Activated CD4-positive, alpha-beta T cell treated with anti-CD3 and anti-CD28 coated beads for 36 hours (primary cell): Measurements from ENCODE around the gene CLN6. TPM values are rescaled to one million over a fixed set of nuclear protein-coding genes. Genes with fewer than 3 reads are reported as not detected.

ENCODE experiments used
- ATAC-seq: fragments of 200-7000 bp; cut with Tn5 transposase; one replicate; pipeline ENCODE4 v1.10.0; 2021; ENCODE audit warnings: mild to moderate bottlenecking, moderate library complexity
- CTCF ChIA-PET: fragments of 350-600 bp; sonication (Branson Sonifier 250); formaldehyde crosslinking; loops from one replicate; lab custom pipeline; 2021; ENCODE audit warnings: antibody characterized with exemption; lab: Charles Lee
- POLR2A ChIA-PET: fragments of 350-600 bp; sonication (Branson Sonifier 250); formaldehyde crosslinking; loops from one replicate; lab custom pipeline; 2021; ENCODE audit warnings: antibody characterized with exemption, inconsistent platforms; lab: Charles Lee
- DNase-seq: peaks from one replicate; pipeline ENCODE4 v3.0.0-alpha.2; 2020
- H3K27ac Mint-ChIP-seq: one replicate; pipeline ENCODE4 v1.8.0; 2021; ENCODE audit warnings: mixed read lengths
- H3K27me3 Mint-ChIP-seq: one replicate; pipeline ENCODE4 v1.8.0; 2021; ENCODE audit warnings: mixed read lengths
- H3K36me3 Mint-ChIP-seq: one replicate; pipeline ENCODE4 v1.8.0; 2021; ENCODE audit warnings: low read depth, mixed read lengths
- H3K4me1 Mint-ChIP-seq: one replicate; pipeline ENCODE4 v1.8.0; 2021; ENCODE audit warnings: mixed read lengths
- H3K4me3 Mint-ChIP-seq: one replicate; pipeline ENCODE4 v1.8.0; 2021; ENCODE audit warnings: mild to moderate bottlenecking, moderate library complexity, mixed read lengths
- H3K9me3 Mint-ChIP-seq: one replicate; pipeline ENCODE4 v1.8.0; 2021; ENCODE audit warnings: low read depth, mixed read lengths
- intact Hi-C, 2 experiments: fragments of 100-400 bp; cut with DNase I in 1 of 2; cut with micrococcal nuclease in 1 of 2; formaldehyde crosslinking; loops; one replicate each; pipeline versions ENCODE4 v1.14.2 to v1.15.1; 2022 to 2024; cut with DNase I, micrococcal nuclease
- total RNA-seq, 2 experiments: library from RNA; stranded (reverse); gene quantifications; one replicate each; pipeline ENCODE4 v1.2.3, GENCODE V29; 2021

The CLN6 gene
- 10 to 100 TPM; 45.1 to 48.2 TPM for total RNA-seq

DNA sequence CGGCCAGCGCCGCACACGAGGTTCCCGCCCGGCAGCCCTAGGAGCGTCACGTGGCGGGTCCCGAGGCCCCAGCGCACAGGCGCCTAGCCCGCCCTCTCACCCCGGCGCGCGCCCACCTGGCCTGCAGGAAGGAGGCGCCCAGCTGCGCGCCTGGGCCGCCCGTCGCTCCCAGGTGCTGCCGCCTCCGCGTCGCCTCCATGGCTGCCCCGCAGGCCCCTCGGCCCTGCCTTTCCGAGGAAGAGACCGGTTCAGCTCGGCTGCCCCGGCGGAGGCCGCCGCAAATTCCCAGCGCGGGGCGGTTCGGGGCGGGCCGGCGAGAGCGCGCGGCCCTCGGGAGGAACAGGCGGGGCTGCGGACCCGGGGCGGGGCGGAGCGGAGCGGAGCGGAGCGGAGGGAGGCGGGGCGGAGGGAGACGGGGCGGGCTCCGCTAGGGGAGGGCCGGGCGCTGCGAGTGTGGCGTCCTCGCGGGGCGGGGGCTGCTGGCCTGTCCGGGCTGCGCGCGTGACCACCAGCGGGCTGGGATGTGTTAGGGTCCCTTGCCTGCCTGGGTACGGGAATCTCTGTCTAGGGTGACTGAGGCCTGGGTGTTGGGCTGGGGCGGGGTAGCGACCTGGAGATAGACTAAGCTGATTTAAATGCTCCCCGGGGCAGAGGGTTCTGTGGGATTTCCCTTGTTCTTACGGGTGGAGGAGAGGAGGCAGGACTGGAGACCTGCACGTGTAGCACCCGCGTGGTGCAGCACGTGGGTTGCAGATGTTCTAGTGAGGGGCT, at the start of gene CLN6:
Gene CLN6 (minus strand): TSS at position 343 of the 771 bp plus-strand sequence. CDS start 144 bp downstream, at position 199.
- H3K36me3 Mint-ChIP-seq = peaks cover 16% of the 10 kb centered on the region
- H3K27ac Mint-ChIP-seq = peak within 1 kb of the TSS; percentile 95
- POLR2A ChIA-PET = interaction anchor here (0.5 to 3.6 kb wide), 6 partner anchors 11 to 709 kb away, joined by 3 to 18 read pairs (median 8); partner anchors contain the start of genes C15orf61, FEM1B and PIAS1
- H3K9me3 Mint-ChIP-seq = no peaks in the 10 kb centered on the region
- peak within 1 kb of the TSS; percentile 99 for H3K4me3 Mint-ChIP-seq
- intact Hi-C loops = loop anchor here (1.0 to 5.0 kb wide), 8 partner anchors 27 to 708 kb away; partner anchors contain the start of genes PIAS1 (in 2 of the 2), C15orf61 (in 1 of the 2), FEM1B (in 1 of the 2) and RNU6-1 (in 1 of the 2)
- H3K4me1 Mint-ChIP-seq = peaks cover 47% of the 10 kb centered on the region
- no peaks in the 10 kb centered on the region for H3K27me3 Mint-ChIP-seq
- ATAC-seq = peak; percentile 88
- CTCF ChIA-PET = interaction anchor here (0.8 to 1.6 kb wide), 5 partner anchors 24 to 337 kb away, joined by 3 to 6 read pairs (median 4); no protein-coding TSS in a partner anchor
- DNase-seq = peak; percentile 88

DNA sequence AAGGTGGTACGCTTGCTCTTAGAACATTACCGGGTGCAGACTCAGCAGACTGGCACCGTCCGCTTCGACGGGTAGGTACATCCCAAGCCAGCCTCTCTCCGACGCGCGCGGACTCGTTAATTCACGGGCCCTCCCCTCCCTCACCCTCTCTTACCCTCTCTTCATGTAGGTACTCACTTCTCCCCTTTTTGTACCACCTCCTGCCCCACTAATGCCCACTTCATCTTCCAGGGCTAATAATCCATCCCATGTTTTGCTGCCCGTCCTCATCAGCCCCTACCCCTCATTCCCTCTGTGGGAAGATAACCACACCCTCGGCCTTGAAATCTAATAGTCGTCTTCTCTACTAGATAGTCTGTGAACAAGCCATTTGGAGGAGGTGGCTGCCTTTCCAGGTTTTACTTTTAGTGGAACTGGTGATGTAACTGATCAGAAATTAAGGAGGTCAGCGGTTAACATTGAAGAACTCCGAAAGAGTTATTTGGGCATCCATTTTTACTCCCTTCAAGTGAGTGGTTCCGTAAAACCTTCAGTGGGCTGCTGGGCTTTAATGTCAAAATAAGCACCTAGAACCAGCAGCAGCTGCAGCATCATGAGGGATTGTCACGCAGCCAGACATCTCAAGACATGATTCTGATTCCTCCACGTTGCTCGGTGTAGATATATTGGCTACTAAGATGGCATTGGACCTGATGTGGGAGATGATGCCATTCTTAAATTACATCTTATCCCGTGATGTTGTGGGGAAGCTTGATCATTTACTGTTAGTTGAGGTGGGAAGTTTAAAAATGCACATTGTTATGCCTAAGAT, 49.3 kb upstream of the CLN6 start:
- intact Hi-C loops = loop anchor here (1.0 to 10.0 kb wide), 7 partner anchors 14 to 1819 kb away; partner anchors contain the start of genes ANP32A (in 1 of the 2), GLCE (in 1 of the 2), MAP2K5 (in 1 of the 2) and RPLP1 (in 1 of the 2)
- H3K4me3 Mint-ChIP-seq = peak overlapping the region; percentile 99
- CTCF ChIA-PET = interaction anchor here (1.0 to 2.1 kb wide), 3 partner anchors 19 to 23 kb away, joined by 7 to 9 read pairs (median 9); no protein-coding TSS in a partner anchor
- H3K27me3 Mint-ChIP-seq = no peaks in the 10 kb centered on the region
- peak overlapping the region; percentile 92 for H3K27ac Mint-ChIP-seq
- H3K4me1 Mint-ChIP-seq = peaks cover 41% of the 10 kb centered on the region
- POLR2A ChIA-PET = interaction anchor here (1.3 kb wide), 2 partner anchors 13 to 225 kb away, joined by 4 to 10 read pairs; partner anchors contain the start of gene PIAS1
- ATAC-seq (peak; percentile 13), DNase-seq (peak; percentile 24)
- peaks cover 25% of the 10 kb centered on the region for H3K36me3 Mint-ChIP-seq
- H3K9me3 Mint-ChIP-seq = no peaks in the 10 kb centered on the region

DNA sequence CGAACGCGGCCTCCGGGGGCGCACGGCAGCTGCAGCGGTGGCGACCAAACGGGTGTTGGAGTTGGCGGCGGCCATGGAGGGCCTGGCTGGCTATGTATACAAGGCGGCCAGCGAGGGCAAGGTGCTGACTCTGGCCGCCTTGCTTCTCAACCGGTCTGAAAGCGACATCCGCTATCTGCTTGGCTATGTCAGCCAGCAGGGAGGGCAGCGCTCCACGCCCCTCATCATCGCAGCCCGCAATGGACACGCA, 48.7 kb upstream of the CLN6 start:
- no peak for DNase-seq
- peak overlapping the region; percentile 99 for H3K4me3 Mint-ChIP-seq
- ATAC-seq = no peak
- intact Hi-C loops = loop anchor here (1.0 to 10.0 kb wide), 6 partner anchors 48 to 1819 kb away; partner anchors contain the start of genes ANP32A (in 1 of the 2), GLCE (in 1 of the 2), MAP2K5 (in 1 of the 2) and RPLP1 (in 1 of the 2)
- ChIA-PET POLR2A (interaction anchor here (0.6 to 1.8 kb wide), 5 partner anchors 14 to 347 kb away, joined by 4 to 18 read pairs (median 7); partner anchors contain the start of genes CLN6 and PIAS1), CTCF (interaction anchor here (0.7 to 2.1 kb wide), 8 partner anchors 11 to 75 kb away, joined by 3 to 9 read pairs (median 6); no protein-coding TSS in a partner anchor)
- H3K27me3 Mint-ChIP-seq = no peaks in the 10 kb centered on the region
- H3K27ac Mint-ChIP-seq = peak overlapping the region; percentile 92
- no peaks in the 10 kb centered on the region for H3K9me3 Mint-ChIP-seq
- H3K4me1 Mint-ChIP-seq = peaks cover 39% of the 10 kb centered on the region
- H3K36me3 Mint-ChIP-seq = peaks cover 23% of the 10 kb centered on the region

DNA sequence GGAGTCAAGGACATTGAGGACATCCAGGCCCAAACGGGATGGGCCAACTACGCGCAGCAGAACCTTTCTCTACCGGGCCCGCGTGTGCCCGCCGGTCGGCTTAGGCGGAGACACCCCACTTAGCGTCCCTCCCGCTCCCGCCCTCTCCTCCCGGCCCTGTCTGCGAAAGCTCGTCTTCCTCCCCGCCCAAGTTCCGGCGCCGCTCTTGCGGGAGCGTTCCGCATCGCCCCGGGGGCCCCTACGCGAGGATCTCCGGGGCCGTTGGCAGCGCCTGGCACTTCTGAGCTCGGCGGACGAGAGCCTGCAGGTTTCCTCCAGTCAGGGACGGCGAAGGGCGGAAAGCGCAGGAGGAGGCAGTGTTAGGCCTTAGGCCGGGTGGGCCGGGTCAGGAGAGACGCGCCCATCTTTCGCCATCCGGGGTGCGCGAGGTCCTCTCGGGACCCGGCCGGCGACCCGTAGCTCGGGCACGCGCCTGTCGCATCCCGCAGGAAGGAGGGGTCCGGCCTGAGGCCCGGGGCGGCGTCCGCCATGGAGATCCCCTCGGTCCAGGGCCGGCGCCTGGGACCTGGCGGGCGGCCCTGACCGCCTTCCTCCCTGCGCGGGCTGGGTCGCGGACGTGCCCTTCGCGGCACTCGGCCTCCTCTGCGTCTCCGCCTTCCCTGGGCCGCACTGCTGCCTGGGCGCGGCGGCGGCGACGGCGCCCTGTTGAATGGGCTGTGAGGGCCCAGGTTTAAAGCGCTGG, 48.2 kb upstream of the CLN6 start, which contains the start of gene FEM1B:
Gene FEM1B (plus strand): TSS at position 143 of the 742 bp plus-strand sequence. CDS start 673 bp downstream, outside the sequence.
- Mint-ChIP-seq H3K4me1 (peaks cover 43% of the 10 kb centered on the region), H3K27ac (peak within 1 kb of the TSS; percentile 99), H3K4me3 (peak within 1 kb of the TSS; percentile 99), H3K9me3 (no peaks in the 10 kb centered on the region), H3K27me3 (no peaks in the 10 kb centered on the region), H3K36me3 (peaks cover 23% of the 10 kb centered on the region)
- DNase-seq (peak; percentile 94), ATAC-seq (peak; percentile 79)
- intact Hi-C loops = loop anchor here (1.0 to 10.0 kb wide), 12 partner anchors 20 to 1820 kb away; partner anchors contain the start of genes ANP32A (in 2 of the 2), PIAS1 (in 2 of the 2), C15orf61 (in 1 of the 2) and CLN6 (in 1 of the 2)
- ChIA-PET POLR2A (interaction anchor here (0.6 to 1.8 kb wide), 7 partner anchors 14 to 346 kb away, joined by 3 to 18 read pairs (median 4); partner anchors contain the start of genes CLN6 and PIAS1), CTCF (interaction anchor here (0.7 to 2.1 kb wide), 11 partner anchors 11 to 76 kb away, joined by 3 to 9 read pairs (median 5); no protein-coding TSS in a partner anchor)

DNA sequence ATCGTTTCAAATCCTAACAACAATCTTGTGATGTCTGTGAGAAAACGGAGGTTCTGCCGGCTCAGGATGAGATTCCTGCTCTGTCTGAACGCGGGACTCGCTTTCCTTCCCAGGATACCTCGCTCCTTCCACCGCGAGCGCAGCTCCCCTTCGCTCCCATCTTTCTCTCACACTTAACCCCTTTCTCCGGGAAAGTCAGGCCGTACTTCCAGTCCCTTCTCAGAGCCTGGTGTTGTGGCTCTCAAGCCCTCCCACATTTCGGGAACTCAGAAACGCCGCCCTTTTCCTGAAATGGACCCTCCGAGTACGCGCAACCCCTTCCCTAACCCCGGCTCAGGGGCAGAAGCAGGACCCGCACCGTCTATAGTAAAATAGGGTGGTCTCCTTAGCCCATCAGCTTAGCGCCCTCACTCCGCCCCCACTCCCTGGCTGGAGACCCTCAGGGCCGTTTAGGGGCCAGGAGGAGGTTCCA, 47.6 kb upstream of the CLN6 start:
- ChIA-PET POLR2A (interaction anchor here (1.3 to 1.8 kb wide), 6 partner anchors 15 to 223 kb away, joined by 3 to 18 read pairs (median 6); partner anchors contain the start of genes CLN6 and PIAS1), CTCF (interaction anchor here (0.7 to 2.1 kb wide), 9 partner anchors 13 to 76 kb away, joined by 3 to 9 read pairs (median 5); no protein-coding TSS in a partner anchor)
- Mint-ChIP-seq H3K27me3 (no peaks in the 10 kb centered on the region), H3K9me3 (no peaks in the 10 kb centered on the region), H3K4me3 (peak overlapping the region; percentile 99), H3K36me3 (peaks cover 23% of the 10 kb centered on the region), H3K27ac (peak overlapping the region; percentile 99), H3K4me1 (peaks cover 40% of the 10 kb centered on the region)
- DNase-seq (no peak), ATAC-seq (peak; percentile 12)
- intact Hi-C loops = loop anchor here (1.0 to 10.0 kb wide), 11 partner anchors 20 to 1820 kb away; partner anchors contain the start of genes ANP32A (in 2 of the 2), PIAS1 (in 2 of the 2), C15orf61 (in 1 of the 2) and CLN6 (in 1 of the 2)

DNA sequence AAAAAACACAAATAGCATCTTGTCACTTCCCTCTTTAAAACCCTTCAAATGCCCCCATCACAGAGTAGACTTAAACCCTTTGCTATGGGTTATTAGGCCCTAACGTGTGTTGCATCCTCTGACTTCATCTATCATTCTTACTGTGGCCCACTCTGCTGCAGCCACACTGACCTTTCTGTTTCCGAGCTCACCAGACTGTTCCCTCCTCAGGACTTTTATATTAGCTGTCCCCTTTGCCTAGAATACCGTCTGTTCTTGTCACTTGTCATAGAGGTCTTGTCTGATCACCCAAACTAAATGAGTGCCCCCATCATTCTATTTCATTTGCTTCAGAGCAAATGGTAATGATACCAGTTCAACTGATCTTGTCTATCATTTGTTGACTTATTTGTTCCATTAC, 47.1 kb upstream of the CLN6 start:
- no peak for DNase-seq
- intact Hi-C loops = loop anchor here (1.0 to 10.0 kb wide), 11 partner anchors 19 to 1821 kb away; partner anchors contain the start of genes ANP32A (in 2 of the 2), PIAS1 (in 2 of the 2), C15orf61 (in 1 of the 2) and CLN6 (in 1 of the 2)
- POLR2A ChIA-PET = interaction anchor here (1.5 to 1.8 kb wide), 3 partner anchors 18 to 48 kb away, joined by 3 to 18 read pairs (median 3); partner anchors contain the start of gene CLN6
- Mint-ChIP-seq H3K4me1 (peaks cover 35% of the 10 kb centered on the region), H3K9me3 (no peaks in the 10 kb centered on the region), H3K27ac (peak overlapping the region; percentile 99), H3K27me3 (no peaks in the 10 kb centered on the region), H3K36me3 (peaks cover 19% of the 10 kb centered on the region), H3K4me3 (peak overlapping the region; percentile 99)
- CTCF ChIA-PET = interaction anchor here (0.5 to 2.3 kb wide), 8 partner anchors 12 to 59 kb away, joined by 3 to 9 read pairs (median 5); no protein-coding TSS in a partner anchor
- no peak for ATAC-seq

DNA sequence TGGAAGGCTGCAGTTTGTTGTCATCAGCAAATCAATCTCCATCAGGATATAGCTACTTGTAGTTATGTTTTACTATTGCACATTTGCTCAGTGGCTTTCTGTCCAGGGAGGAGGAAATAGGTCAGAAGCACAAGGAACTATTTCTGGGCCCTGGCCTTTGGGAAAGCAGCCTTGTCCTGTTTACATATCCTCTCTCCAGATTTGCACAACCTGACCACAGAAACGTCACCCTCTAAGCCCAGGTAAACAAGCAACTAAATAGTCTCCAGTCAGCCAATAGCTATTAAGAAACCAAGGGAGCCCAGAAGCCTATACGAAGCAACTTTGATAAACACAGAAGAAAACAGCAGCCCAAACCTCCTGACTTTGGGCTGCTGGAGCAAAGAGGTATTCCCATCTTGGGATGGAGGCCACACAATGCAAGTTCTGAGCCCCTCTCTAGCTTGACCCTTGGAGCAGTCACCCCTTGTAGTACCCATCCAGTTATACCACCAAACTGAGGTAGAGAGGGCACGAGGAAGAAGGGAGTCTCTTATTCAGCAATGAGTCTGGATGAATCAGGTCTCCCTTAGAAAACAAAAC, 45.7 kb upstream of the CLN6 start:
- Mint-ChIP-seq H3K27me3 (no peaks in the 10 kb centered on the region), H3K4me1 (peaks cover 20% of the 10 kb centered on the region), H3K9me3 (no peaks in the 10 kb centered on the region), H3K4me3 (no peak overlapping the region), H3K27ac (no peak overlapping the region), H3K36me3 (peaks cover 16% of the 10 kb centered on the region)
- CTCF ChIA-PET = interaction anchor here (0.7 to 2.3 kb wide), 3 partner anchors 31 to 195 kb away, joined by 3 to 6 read pairs (median 3); no protein-coding TSS in a partner anchor
- DNase-seq (no peak), ATAC-seq (no peak)
- intact Hi-C loops = loop anchor here (5.0 to 10.0 kb wide), 5 partner anchors 550 to 1822 kb away; partner anchors contain the start of genes ANP32A (in 1 of the 2), GLCE (in 1 of the 2), MAP2K5 (in 1 of the 2) and RPLP1 (in 1 of the 2)
- POLR2A ChIA-PET = no interaction called here

DNA sequence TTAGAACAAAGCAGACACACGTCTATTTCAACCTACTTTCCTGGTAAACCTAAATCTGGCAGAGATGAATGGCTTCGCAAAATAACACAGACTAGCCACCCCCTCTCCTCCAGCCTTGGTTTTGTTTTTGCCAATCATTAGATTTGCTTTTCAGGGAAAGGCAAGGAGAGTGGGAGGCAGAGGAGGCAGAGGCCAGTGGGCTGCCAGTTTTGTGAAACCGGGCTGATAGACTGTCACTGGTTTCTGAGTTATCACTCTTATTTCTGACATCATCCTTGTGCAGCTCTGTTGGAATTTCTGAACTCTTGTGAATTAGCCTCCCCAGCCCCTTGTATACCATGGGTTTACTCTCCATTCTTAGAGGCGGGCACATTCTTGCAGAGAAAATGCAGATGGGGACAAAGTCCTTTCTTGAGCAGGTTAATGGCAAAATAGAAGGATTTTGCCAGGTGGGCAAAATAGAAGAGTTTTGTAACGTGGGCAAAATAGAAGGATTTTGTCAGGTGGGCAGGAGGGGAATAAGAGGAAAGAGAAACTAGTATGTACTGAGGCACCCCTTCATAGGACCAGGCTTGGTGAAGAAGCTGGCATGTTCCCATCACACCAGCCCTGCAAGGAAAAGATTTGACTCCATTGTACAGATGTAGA, 44.8 kb upstream of the CLN6 start:
- ChIA-PET CTCF (interaction anchor here (0.9 to 2.3 kb wide), 3 partner anchors 32 to 105 kb away, joined by 3 to 6 read pairs (median 4); no protein-coding TSS in a partner anchor), POLR2A (no interaction called here)
- peaks cover 9% of the 10 kb centered on the region for H3K36me3 Mint-ChIP-seq
- no peak overlapping the region for H3K4me3 Mint-ChIP-seq
- no peak overlapping the region for H3K27ac Mint-ChIP-seq
- H3K9me3 Mint-ChIP-seq = no peaks in the 10 kb centered on the region
- DNase-seq = no peak
- no peaks in the 10 kb centered on the region for H3K27me3 Mint-ChIP-seq
- ATAC-seq = no peak
- intact Hi-C loops = loop anchor here in 1 of 2 experiments (10.0 kb wide), 1 partner anchor 550 kb away; the partner anchor contains the start of gene ANP32A
- H3K4me1 Mint-ChIP-seq = peaks cover 15% of the 10 kb centered on the region
